NOMO-1 treated with DMSO at 0.1 percent for 48 hours (cell line): ENCODE data around the gene GDF2.

Source experiments
- DNase-seq: peaks from one replicate; lab custom pipeline; 2025; ENCODE audit not compliant: unreplicated experiment; lab: John Stamatoyannopoulos, UW

GDF2 gene

DNA sequence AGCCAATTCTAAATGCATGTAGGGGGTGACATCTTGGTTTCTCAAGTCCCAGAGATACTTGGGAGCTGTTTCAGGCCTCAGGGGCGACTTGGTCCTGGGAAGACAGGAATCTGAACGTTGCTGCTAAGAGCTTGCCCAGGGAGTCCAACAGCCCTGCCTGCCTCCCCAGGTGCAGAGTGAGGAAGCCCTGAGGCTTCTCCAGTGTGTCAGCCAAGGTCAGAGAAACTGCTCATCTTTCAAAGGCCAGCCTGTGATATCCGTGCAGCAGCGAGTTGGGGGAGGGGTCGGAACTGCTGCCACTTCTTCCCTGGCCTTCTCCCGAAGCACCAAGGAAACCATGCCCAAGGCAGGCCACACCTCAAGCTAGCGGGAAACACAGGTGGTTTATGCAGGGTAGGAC lies 9.7 kb downstream of the GDF2 start:
- no peak for DNase-seq

DNA sequence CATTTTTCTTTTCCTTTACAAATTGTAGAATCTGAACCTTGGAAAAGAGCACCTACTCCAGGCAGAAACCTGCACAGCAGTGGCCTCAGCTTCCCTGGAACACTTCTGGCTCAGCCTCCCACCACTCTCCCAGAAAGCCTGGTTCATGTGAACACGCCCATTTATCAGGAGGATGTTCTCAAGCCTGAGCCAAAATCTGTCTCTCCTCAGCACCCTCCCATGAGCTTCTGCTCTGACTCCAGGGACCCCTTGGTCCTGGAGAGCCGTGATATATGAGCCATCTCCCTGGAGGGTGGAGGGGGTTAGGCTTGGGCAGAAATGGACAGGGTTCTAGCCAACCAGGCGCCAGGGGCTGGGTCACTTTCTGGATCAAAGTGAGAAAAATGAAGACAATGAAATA lies 10.1 kb downstream of the GDF2 start:
- no peak for DNase-seq

- DNase-seq = no peak
These were observed 10.7 kb downstream of the GDF2 start for GRCh38 chr10:47332946-47333345.

- DNase-seq = no peak
These were observed 11.3 kb downstream of the GDF2 start for GRCh38 chr10:47333532-47333931.

GRCh38 chr10:47334466-47335295 lies 12.4 kb downstream of the GDF2 start:
- DNase-seq = no peak

- no peak for DNase-seq
These were observed 13.7 kb downstream of the GDF2 start for GRCh38 chr10:47335906-47336305.

DNA sequence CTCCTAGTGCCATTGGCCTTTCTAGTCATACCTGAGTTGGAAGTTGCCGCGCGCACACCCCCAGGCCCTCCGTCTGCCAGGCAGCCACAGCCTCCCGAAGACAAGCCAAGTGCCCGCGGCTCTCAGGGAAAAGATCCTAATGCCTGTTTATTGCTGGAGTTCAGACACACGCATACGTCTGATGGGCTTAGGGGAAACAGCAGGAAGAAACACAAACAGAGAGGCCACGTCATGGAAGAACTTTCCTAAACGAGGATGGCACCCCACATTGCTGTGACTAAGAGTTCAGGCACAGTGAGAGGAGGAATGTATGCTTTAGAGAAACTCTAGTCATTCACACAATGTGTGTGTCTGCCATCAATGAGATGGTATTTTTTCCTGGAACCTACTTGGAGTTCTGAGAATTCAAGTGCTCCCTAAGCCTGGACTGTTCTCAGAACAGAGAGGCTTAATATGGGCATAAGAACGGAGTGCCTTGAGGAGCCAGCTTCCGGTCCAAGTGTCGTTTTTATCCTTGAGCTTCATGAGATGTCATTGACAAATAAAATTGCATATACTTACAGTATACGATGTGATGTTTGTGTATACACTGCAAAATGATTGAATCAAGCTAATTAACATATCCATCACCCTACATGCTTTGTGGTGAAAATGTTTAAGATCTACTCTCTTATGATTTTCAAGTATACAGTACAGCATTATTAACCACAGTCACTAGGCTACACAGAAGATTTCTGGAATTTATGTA lies 14.3 kb downstream of the GDF2 start:
- DNase-seq = no peak

DNA sequence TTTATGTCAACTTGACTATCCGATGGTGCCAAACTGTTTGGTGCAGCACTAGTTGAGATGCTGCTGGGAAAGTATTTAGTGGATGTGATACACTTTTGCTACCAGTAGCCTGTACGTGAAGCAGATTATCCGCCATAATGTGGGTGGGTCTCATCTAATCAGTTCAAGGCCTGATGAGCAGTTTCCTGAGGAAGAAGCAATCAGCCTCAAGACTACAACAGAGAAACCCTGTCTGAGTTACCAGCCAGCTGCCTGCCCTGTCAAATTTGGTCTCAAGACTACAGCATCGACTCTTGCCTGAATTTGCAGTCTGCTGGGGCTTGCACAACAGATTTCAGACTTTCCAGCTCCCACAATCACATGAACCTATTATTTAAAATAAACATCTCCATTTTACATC lies 15.1 kb downstream of the GDF2 start:
- DNase-seq = no peak

- DNase-seq = no peak
These were observed 17.0 kb downstream of the GDF2 start for GRCh38 chr10:47339186-47339735.

DNA sequence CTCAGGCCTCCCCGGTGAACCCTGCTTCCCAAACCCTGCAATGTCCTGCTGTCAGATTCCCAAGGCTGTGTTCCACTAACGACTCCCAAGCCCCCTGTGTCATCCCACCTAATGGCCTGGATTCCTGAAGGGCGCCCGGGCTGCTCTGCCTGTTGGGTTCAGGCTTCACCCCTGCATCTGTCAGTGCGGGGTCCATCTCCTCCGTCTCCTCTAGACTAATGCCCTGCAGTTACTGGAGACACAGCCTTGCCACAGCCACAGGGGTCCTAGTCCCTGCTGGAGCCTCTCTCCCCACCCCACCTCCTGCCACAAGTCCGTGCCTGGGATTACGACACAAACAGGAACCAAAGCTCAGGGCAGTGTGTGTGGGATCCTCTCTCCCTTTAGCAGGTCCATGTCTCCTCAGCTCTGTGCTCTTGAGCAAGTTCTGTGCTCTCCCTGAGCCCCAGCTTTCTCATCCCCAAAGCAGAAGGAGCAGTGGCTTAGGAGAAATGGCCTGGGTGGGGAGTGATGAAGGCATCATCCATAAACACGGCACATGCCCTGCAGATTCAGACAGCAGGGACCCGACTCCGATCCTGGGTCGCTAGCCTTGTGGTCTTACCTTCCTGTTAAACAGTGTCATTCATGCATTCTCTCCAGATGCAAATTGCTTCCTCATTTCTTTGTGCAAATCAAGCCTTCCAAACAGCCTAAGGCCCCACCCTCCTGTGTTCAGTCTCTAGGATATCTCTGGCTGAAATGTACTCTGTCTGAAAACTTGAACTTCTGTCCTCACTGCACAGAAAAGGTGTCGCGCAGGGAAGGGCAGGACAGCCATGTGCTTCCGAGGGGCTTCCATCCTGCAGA lies 17.7 kb downstream of the GDF2 start:
- DNase-seq = peak; percentile 83

DNA sequence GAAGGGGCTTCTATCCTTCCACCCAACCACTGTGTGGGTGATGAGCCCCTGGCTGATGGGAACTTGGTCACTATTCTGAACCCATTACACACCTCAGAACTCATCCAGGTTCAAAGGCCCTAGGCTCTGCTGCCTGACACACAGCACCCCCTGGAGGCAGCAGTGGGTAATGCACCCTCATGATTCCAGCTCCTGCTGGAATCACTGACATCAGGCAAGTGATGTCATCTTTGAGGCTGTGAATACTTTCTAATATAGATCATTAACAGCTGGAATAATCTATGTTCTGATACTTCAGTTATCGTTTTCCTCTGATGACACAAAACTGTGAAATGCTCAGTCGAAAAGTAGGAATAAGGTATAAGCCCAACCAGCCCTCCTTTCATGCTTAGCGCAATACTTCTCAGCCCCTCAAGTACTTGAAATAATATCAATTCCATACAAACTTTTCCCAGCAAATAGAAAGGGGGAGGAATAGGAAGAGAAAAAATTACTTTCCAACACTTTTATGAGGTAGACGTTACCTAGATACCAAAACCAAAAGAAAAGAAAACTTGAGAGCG lies 18.4 kb downstream of the GDF2 start:
- DNase-seq = no peak

DNA sequence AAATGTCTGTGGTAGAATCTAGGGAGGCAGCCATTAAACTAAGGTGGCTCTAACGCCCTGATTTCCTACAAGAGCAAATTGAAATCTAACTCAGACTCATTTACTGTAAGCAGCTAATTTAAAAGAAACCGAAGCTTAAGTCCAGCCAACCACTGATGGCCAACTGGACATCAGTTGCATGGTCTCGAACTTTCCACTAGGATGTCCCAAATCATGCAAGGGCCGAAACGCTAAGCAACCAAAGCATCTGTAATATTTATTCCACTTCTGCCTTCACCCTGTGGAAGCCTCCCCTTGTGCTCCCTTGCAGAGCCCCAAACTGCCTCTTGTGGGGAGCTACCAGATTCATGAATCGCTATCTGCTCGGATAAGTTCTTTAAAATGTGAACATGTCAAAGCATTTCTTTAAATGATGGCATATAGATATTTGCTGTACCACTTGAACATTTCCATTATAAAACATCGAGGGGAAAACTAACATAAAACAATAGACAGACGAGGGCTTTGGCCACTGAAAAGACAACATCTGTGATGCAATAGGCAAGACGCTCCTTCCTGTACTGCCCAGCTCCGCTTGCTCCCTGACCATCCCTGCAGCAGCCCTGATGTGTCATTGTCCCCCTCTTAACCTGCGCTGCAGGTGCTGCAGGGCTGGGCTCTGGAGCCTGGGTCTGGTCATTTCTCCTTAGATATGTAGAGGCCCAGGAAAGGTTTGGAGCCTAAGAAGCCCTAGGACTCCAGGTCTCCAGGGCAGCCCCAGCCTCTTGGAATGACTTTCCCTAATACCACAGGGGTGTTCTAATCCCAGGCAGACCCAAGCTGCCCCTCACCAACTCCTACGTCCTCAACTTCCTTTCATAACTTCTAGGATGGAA lies 23.0 kb downstream of the GDF2 start:
- no peak for DNase-seq

GRCh38 chr10:47346581-47347302 lies 24.5 kb downstream of the GDF2 start:
- DNase-seq = no peak

- no peak for DNase-seq
These were observed 25.0 kb downstream of the GDF2 start for GRCh38 chr10:47347303-47347675.

- DNase-seq = no peak
These were observed 25.9 kb downstream of the GDF2 start, which contains the start of gene RBP3 for GRCh38 chr10:47348138-47348651. RBP3 (plus strand) TSS chr10:47348363; CDS start chr10:47348485, 122 bp downstream.

- no peak for DNase-seq
These were observed 26.6 kb downstream of the GDF2 start for GRCh38 chr10:47348661-47349470.

DNA sequence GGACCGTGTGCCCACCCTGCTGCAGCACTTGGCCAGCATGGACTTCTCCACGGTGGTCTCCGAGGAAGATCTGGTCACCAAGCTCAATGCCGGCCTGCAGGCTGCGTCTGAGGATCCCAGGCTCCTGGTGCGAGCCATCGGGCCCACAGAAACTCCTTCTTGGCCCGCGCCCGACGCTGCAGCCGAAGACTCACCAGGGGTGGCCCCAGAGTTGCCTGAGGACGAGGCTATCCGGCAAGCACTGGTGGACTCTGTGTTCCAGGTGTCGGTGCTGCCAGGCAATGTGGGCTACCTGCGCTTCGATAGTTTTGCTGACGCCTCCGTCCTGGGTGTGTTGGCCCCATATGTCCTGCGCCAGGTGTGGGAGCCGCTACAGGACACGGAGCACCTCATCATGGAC lies 27.3 kb downstream of the GDF2 start:
- no peak for DNase-seq

DNA sequence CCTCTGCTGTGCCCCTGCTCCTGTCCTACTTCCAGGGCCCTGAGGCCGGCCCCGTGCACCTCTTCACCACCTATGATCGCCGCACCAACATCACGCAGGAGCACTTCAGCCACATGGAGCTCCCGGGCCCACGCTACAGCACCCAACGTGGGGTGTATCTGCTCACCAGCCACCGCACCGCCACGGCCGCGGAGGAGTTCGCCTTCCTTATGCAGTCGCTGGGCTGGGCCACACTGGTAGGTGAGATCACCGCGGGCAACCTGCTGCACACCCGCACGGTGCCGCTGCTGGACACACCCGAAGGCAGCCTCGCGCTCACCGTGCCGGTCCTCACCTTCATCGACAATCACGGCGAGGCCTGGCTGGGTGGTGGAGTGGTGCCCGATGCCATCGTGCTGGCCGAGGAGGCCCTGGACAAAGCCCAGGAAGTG lies 27.7 kb downstream of the GDF2 start:
- no peak for DNase-seq
